Endothelial cell (in vitro differentiated cells): ENCODE results near the gene RNU1-4. TPM values are rescaled to one million over a fixed set of nuclear protein-coding genes. Genes with fewer than 3 reads are reported as not detected.
"Not testable (repeated sequence)": the region's sequence is repeated elsewhere in the genome, so short reads cannot be mapped to it uniquely, and the experiment has no call there.

Experiments
- DNase-seq: peaks from one replicate; pipeline ENCODE4 v3.0.0; 2021; ENCODE audit warnings: low spot score
- H3K27ac Mint-ChIP-seq: one replicate; pipeline ENCODE4 v1.8.0; 2021; ENCODE audit warnings: mixed read lengths, inconsistent platforms; ENCODE audit not compliant: unreplicated experiment
- H3K27me3 Mint-ChIP-seq: one replicate; pipeline ENCODE4 v1.8.0; 2021; ENCODE audit warnings: mild to moderate bottlenecking, moderate library complexity, mixed read lengths, inconsistent platforms; ENCODE audit not compliant: unreplicated experiment
- H3K36me3 Mint-ChIP-seq: one replicate; pipeline ENCODE4 v1.8.0; 2021; ENCODE audit warnings: mild to moderate bottlenecking, low read depth, mixed read lengths, inconsistent platforms; ENCODE audit not compliant: unreplicated experiment
- H3K4me1 Mint-ChIP-seq: one replicate; pipeline ENCODE4 v1.8.0; 2021; ENCODE audit warnings: mild to moderate bottlenecking, mixed read lengths, inconsistent platforms; ENCODE audit not compliant: unreplicated experiment
- H3K4me3 Mint-ChIP-seq: one replicate; pipeline ENCODE4 v1.8.0; 2021; ENCODE audit warnings: mild to moderate bottlenecking, mixed read lengths, inconsistent platforms; ENCODE audit not compliant: unreplicated experiment
- H3K9me3 Mint-ChIP-seq: one replicate; pipeline ENCODE4 v1.8.0; 2021; ENCODE audit warnings: mixed read lengths, inconsistent platforms; ENCODE audit not compliant: unreplicated experiment
- total RNA-seq: library from RNA; stranded (reverse); fragmentation: NEBNext Ultra II Directional; extraction: Animal tissue kit (Norgen Biotek cat#: 25700); gene quantifications from one replicate; pipeline ENCODE4 v1.2.1, GENCODE V29; 2021; ENCODE audit not compliant: unreplicated experiment

Gene RNU1-4
- total RNA-seq, 1 donor from 2014 or later: 3,428 TPM

DNA sequence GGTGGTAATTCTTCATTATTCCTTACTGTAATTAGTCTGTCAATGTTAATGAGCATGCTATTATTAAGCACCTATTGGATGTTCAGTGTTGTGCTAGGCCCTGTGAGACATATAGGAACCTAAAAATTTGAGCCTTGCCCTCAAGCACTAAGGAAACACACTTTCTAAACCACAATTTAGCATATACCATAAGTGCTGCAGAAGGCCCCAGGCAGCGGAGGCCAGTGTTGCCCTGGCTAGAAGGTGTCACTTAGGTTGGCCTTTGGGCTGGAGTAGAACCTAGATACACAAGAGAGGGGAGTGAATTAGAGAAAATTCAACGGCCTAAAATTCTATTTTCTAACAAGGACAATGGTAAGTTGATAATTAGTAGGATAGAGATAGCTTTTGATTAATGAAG lies 44.6 kb downstream of the RNU1-4 start:
- not testable (repeated sequence) for H3K36me3 Mint-ChIP-seq, H3K27ac Mint-ChIP-seq, H3K4me3 Mint-ChIP-seq, H3K27me3 Mint-ChIP-seq, DNase-seq, H3K4me1 Mint-ChIP-seq, H3K9me3 Mint-ChIP-seq

DNA sequence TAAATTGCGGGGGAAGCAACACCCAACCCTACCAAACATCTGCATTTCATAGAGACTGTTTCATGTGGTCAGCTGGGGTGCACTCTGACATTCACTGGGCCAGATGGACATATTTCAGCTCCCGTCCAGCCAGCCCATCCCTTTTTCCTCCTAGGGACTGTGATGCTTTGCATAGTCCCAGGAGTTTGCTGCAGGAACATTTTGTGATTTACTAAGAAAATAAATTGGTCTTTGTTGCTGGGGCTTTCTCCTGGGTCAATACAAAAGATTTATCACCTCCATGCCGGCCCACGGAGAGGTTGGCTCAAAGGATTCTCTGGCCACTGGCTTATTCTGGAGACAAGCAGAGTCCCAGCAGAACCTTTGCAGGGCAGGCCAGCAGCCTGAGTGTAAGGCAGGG lies 46.0 kb downstream of the RNU1-4 start:
- not testable (repeated sequence) for H3K27me3 Mint-ChIP-seq, H3K9me3 Mint-ChIP-seq, H3K36me3 Mint-ChIP-seq, DNase-seq, H3K4me1 Mint-ChIP-seq, H3K27ac Mint-ChIP-seq, H3K4me3 Mint-ChIP-seq

DNA sequence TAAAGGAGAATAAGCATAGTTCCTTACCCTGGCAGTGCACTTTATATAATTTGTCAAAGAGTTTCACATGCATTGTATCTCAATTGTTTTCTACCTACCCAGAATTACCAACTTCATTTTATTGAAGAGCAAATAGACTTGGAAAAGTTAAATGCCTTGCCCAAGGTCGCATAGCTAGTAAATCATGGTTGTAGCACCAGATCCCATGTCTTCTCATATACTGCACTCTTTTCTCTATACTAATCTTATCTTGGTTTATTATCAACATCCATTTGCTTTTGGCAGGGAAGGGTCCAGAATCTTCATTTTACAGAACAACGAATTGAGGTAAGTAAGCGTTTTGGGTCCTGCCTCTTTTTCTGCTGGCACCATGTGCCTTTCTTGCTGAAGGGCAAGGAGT lies 46.9 kb downstream of the RNU1-4 start:
- H3K9me3 Mint-ChIP-seq, H3K27me3 Mint-ChIP-seq, DNase-seq, H3K27ac Mint-ChIP-seq, H3K36me3 Mint-ChIP-seq, H3K4me1 Mint-ChIP-seq, H3K4me3 Mint-ChIP-seq: not testable (repeated sequence)

DNA sequence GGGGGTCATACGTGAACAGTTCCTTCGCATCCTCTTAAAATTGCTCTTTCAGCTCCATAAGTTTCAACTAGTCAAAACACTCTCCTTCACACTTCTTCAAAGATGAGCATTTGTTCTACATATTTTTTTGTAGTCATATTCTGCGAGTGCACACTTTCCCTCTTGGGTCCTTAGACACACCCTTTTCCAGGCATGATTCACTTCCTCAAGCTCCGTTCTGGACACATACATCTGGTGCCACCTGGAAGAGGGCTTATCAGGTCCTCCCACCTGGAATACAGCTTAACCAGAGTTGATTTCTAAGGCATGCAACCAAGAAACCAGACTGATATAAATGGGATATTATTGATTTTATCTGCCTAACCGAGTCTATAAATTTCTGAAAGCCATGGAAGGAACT lies 47.4 kb downstream of the RNU1-4 start:
- H3K9me3 Mint-ChIP-seq, H3K4me3 Mint-ChIP-seq, H3K36me3 Mint-ChIP-seq, H3K27ac Mint-ChIP-seq, H3K4me1 Mint-ChIP-seq, DNase-seq, H3K27me3 Mint-ChIP-seq: not testable (repeated sequence)

Other genes starting within 250 kb of the RNU1-4 start
- gene RNU1-1, start 226.2 kb upstream of the RNU1-4 start, total RNA-seq: 3,428 TPM
- gene NBPF1, start 127.0 kb upstream of the RNU1-4 start, total RNA-seq: 41.8 TPM
- 3,428 TPM for gene RNU1-3, start 73.6 kb upstream of the RNU1-4 start, total RNA-seq
- gene RNU1-2, start 155.5 kb downstream of the RNU1-4 start, total RNA-seq: 3,428 TPM
- gene CROCC, start 181.4 kb downstream of the RNU1-4 start, total RNA-seq: 38.9 TPM
- gene MFAP2, start 240.1 kb downstream of the RNU1-4 start, total RNA-seq: 154 TPM